ENCODE data around the gene POTEE. TPM values are rescaled to one million over a fixed set of nuclear protein-coding genes. Genes with fewer than 3 reads are reported as not detected.
"Not testable (repeated sequence)": the region's sequence is repeated elsewhere in the genome, so short reads cannot be mapped to it uniquely, and the experiment has no call there.

The POTEE gene
- under 1 TPM in 2 of 6 donors, not detected in 4; 0.09 to 0.13 TPM for total RNA-seq

GRCh38 chr2:131209030-131209772 is at the start of gene POTEE:
TSS of gene POTEE (plus strand) at chr2:131209536. CDS start at chr2:131218403, 8,867 bp downstream.
- H3K27me3 ChIP-seq, H3K4me1 ChIP-seq, H3K36me3 ChIP-seq, H3K9me3 ChIP-seq, H3K27ac ChIP-seq, H3K4me3 ChIP-seq, DNase-seq: not testable (repeated sequence)
- WGBS, 2 donors: 92% methylated on average over 16 to 31 of the region's 33 CpGs
- ATAC-seq (ENCODE audit: low FRiP score in 2 of 2): peak; percentile 38 to 55

- WGBS, 2 donors: 94 to 96% methylated on average over 5 of the region's 5 CpGs
- ATAC-seq (ENCODE audit: low FRiP score in 2 of 2); H3K27ac ChIP-seq; H3K9me3 ChIP-seq; H3K36me3 ChIP-seq; H3K27me3 ChIP-seq; H3K4me3 ChIP-seq; DNase-seq; H3K4me1 ChIP-seq: not testable (repeated sequence)
Measured at GRCh38 chr2:131165562-131165961, 43.8 kb upstream of the POTEE start.

- Histone ChIP-seq H3K27ac (no peak overlapping the region), H3K27me3 (no peaks in the 10 kb centered on the region), H3K4me1 (no peaks in the 10 kb centered on the region), H3K36me3 (no peaks in the 10 kb centered on the region), H3K4me3 (no peak overlapping the region), H3K9me3 (no peaks in the 10 kb centered on the region)
- no peak for TF ChIP-seq POLR2A (IDR thresholded peaks at IDR 0.05)
- no peak for TF ChIP-seq EP300 (IDR thresholded peaks at IDR 0.05)
- no peak for TF ChIP-seq POLR2AphosphoS5 (IDR thresholded peaks at IDR 0.05)
- TF ChIP-seq CTCF (IDR thresholded peaks at IDR 0.05): no peak
- 84 to 90% methylated on average over 5 of the region's 5 CpGs for WGBS, 2 donors
- ATAC-seq (ENCODE audit: low FRiP score in 2 of 2) (no peak), DNase-seq (no peak)
Measured at GRCh38 chr2:131168538-131168937, 40.8 kb upstream of the POTEE start.

GRCh38 chr2:131178050-131178449 is 31.3 kb upstream of the POTEE start:
- not testable (repeated sequence) for H3K4me3 ChIP-seq; H3K27ac ChIP-seq; H3K9me3 ChIP-seq; DNase-seq; H3K36me3 ChIP-seq; H3K27me3 ChIP-seq; H3K4me1 ChIP-seq; ATAC-seq (ENCODE audit: low FRiP score in 2 of 2)
- 86% methylated on average over 8 to 10 of the region's 10 CpGs for WGBS, 2 donors

GRCh38 chr2:131178721-131179418 is 30.5 kb upstream of the POTEE start:
- H3K4me1 ChIP-seq; H3K4me3 ChIP-seq; H3K36me3 ChIP-seq; H3K27me3 ChIP-seq; ATAC-seq (ENCODE audit: low FRiP score in 2 of 2); H3K9me3 ChIP-seq; H3K27ac ChIP-seq: not testable (repeated sequence)
- WGBS, 2 donors: 80 to 83% methylated on average over 14 to 15 of the region's 15 CpGs
- DNase-seq: peak in 1 of 2 donors; percentile 59

- H3K36me3 ChIP-seq; H3K27ac ChIP-seq; DNase-seq; H3K27me3 ChIP-seq; H3K9me3 ChIP-seq; ATAC-seq (ENCODE audit: low FRiP score in 2 of 2); H3K4me3 ChIP-seq; H3K4me1 ChIP-seq: not testable (repeated sequence)
- WGBS, 2 donors: 76 to 78% methylated on average over 2 to 4 of the region's 4 CpGs
Measured at GRCh38 chr2:131181451-131181850, 27.9 kb upstream of the POTEE start.

- not testable (repeated sequence) for H3K4me3 ChIP-seq; DNase-seq; H3K9me3 ChIP-seq; ATAC-seq (ENCODE audit: low FRiP score in 2 of 2); H3K27ac ChIP-seq; H3K27me3 ChIP-seq; H3K36me3 ChIP-seq; H3K4me1 ChIP-seq
- 15 to 25% methylated on average over 2 to 3 of the region's 3 CpGs for WGBS, 2 donors
Measured at GRCh38 chr2:131193421-131193820, 15.9 kb upstream of the POTEE start.

GRCh38 chr2:131196186-131196585 is 13.2 kb upstream of the POTEE start:
- not testable (repeated sequence) for H3K4me1 ChIP-seq; ATAC-seq (ENCODE audit: low FRiP score in 2 of 2); H3K9me3 ChIP-seq; H3K27me3 ChIP-seq; DNase-seq; H3K4me3 ChIP-seq; H3K36me3 ChIP-seq; H3K27ac ChIP-seq
- WGBS, 2 donors: 69 to 74% methylated on average over 2 of the region's 2 CpGs
